ENCODE measurements around the gene SERGEF. TPM values are rescaled to one million over a fixed set of nuclear protein-coding genes. Genes with fewer than 3 reads are reported as not detected.

The SERGEF gene
- total and polyA plus RNA-seq, 2 of the 13 experiments (the other 11 are each of a cell fraction or from before 2014, with no cell fraction given), result 54.5 to 114 TPM

- FAIRE-seq, result no peak
- intact Hi-C loops (cut with micrococcal nuclease; ENCODE audit: unreplicated experiment), result no loop called here
- Histone ChIP-seq H3K4me2 (ENCODE audit: low read depth, low read length) (no peak overlapping the region), H3K9me3 (ENCODE audit: low read length) (no peaks in the 10 kb centered on the region), H3K4me3 (replicated peaks in 1 of 3; ENCODE audit: insufficient read depth in 1 of 3, low read depth in 2 of 3, low read length in 3 of 3) (no peak overlapping the region), H3K4me1 (ENCODE audit: insufficient read depth, low read length) (peaks cover 13% of the 10 kb centered on the region), H3K9ac (ENCODE audit: insufficient read depth, low read depth, low read length) (no peak overlapping the region), H2AFZ (ENCODE audit: low read length) (no peak overlapping the region), H3K36me3 (replicated peaks in 1 of 2; ENCODE audit: control insufficient read depth in 1 of 2, insufficient read depth in 2 of 2, low read length in 2 of 2) (peaks cover 21 to 71% of the 10 kb centered on the region in 2 experiments), H3K79me2 (ENCODE audit: insufficient read depth, low read length) (peaks cover 2% of the 10 kb centered on the region), H3K27ac (ENCODE audit: extremely low read length, insufficient read depth, low read length) (no peak overlapping the region), H3K27me3 (ENCODE audit: control insufficient read depth in 1 of 2, insufficient read depth in 2 of 2, low read length in 2 of 2) (no peaks in the 10 kb centered on the region), H4K20me1 (ENCODE audit: insufficient read depth, low read length) (no peaks in the 10 kb centered on the region)
- ChIA-PET POLR2A (no interaction called here), CTCF (ENCODE audit: low intra/inter-chr PET ratio, low total read pairs) (no interaction called here)
- no peak for DNase-seq (ENCODE audit: low spot score)
- no peak for ATAC-seq
- TF ChIP-seq ZNF33A (CRISPR knock-in tag; IDR thresholded peaks at IDR 0.05; ENCODE audit: borderline replicate concordance), result no peak
- BruUV-seq (replicated peaks), result no TSS peak
- 82% methylated on average over 3 of the region's 3 CpGs for WGBS (ENCODE audit: low lambda C conversion rate)
- in situ Hi-C loops (cut with HindIII; ENCODE audit: extremely low pct_ligation_motif_present, low pct_unique_long_range_greater_than_20kb), result no loop called here
Measured at GRCh38 chr11:17927041-17927440, 85.8 kb downstream of the SERGEF start.

GRCh38 chr11:17924713-17925112 is 88.1 kb downstream of the SERGEF start:
- H2AFZ ChIP-seq (ENCODE audit: low read length), result no peak overlapping the region
- H3K4me2 ChIP-seq (ENCODE audit: low read depth, low read length), result no peak overlapping the region
- ChIA-PET POLR2A (no interaction called here), CTCF (ENCODE audit: low intra/inter-chr PET ratio, low total read pairs) (no interaction called here)
- no peaks in the 10 kb centered on the region for H4K20me1 ChIP-seq (ENCODE audit: insufficient read depth, low read length)
- DNase-seq (ENCODE audit: low spot score), result no peak
- H3K36me3 ChIP-seq (replicated peaks in 1 of 2; ENCODE audit: control insufficient read depth in 1 of 2, insufficient read depth in 2 of 2, low read length in 2 of 2), result peaks cover 20 to 66% of the 10 kb centered on the region in 2 experiments
- intact Hi-C loops (cut with micrococcal nuclease; ENCODE audit: unreplicated experiment) (no loop called here), in situ Hi-C loops (cut with HindIII; ENCODE audit: extremely low pct_ligation_motif_present, low pct_unique_long_range_greater_than_20kb) (no loop called here)
- no peak for ATAC-seq
- FAIRE-seq, result no peak
- H3K4me1 ChIP-seq (ENCODE audit: insufficient read depth, low read length), result peaks cover 13% of the 10 kb centered on the region
- BruUV-seq (replicated peaks), result no TSS peak
- no peak overlapping the region for H3K9ac ChIP-seq (ENCODE audit: insufficient read depth, low read depth, low read length)
- no peak for TF ChIP-seq SETDB1 (CRISPR knock-in tag; IDR thresholded peaks at IDR 0.05; ENCODE audit: borderline replicate concordance)
- no peak for TF ChIP-seq NFIB (CRISPR knock-in tag; IDR thresholded peaks at IDR 0.05; ENCODE audit: borderline replicate concordance)
- no peak for TF ChIP-seq ZNF776 (CRISPR knock-in tag; IDR thresholded peaks at IDR 0.05)
- TF ChIP-seq SALL2 (CRISPR knock-in tag; IDR thresholded peaks at IDR 0.05), result no peak
- no peak for TF ChIP-seq SMAD3 (CRISPR knock-in tag; IDR thresholded peaks at IDR 0.05)
- no peak for TF ChIP-seq RBAK (CRISPR knock-in tag; IDR thresholded peaks at IDR 0.05)
- H3K79me2 ChIP-seq (ENCODE audit: insufficient read depth, low read length), result no peaks in the 10 kb centered on the region
- no peak overlapping the region for H3K4me3 ChIP-seq (replicated peaks in 1 of 3; ENCODE audit: insufficient read depth in 1 of 3, low read depth in 2 of 3, low read length in 3 of 3)
- no peaks in the 10 kb centered on the region for H3K9me3 ChIP-seq (ENCODE audit: low read length)
- H3K27ac ChIP-seq (ENCODE audit: extremely low read length, insufficient read depth, low read length), result no peak overlapping the region
- 83% methylated on average over 3 of the region's 3 CpGs for WGBS (ENCODE audit: low lambda C conversion rate)
- no peaks in the 10 kb centered on the region for H3K27me3 ChIP-seq (ENCODE audit: control insufficient read depth in 1 of 2, insufficient read depth in 2 of 2, low read length in 2 of 2)
